Karpas-422 (cell line): ENCODE data around the gene RIT2. TPM values are rescaled to one million over a fixed set of nuclear protein-coding genes. Genes with fewer than 3 reads are reported as not detected.

ENCODE experiments used
- DNase-seq: peaks from one replicate; pipeline ENCODE4 v3.0.0-alpha.2; 2015
- H2AFZ ChIP-seq: fragments of 200-600 bp; sonication (generic); 2 replicates; pipeline ENCODE4 v1.6.1; 2014; ENCODE audit warnings: antibody characterized with exemption, low read length, mixed read lengths
- H3K27ac ChIP-seq: fragments of 200-600 bp; sonication (generic); 2 replicates; pipeline ENCODE4 v1.5.1; 2014; ENCODE audit warnings: mild to moderate bottlenecking, low read length, moderate library complexity
- H3K27me3 ChIP-seq: fragments of 200-600 bp; sonication (generic); 2 replicates; pipeline ENCODE4 v1.6.1; 2014; ENCODE audit warnings: low read length, mixed read lengths
- H3K36me3 ChIP-seq: fragments of 200-600 bp; sonication (generic); 2 replicates; pipeline ENCODE4 v1.6.1; 2014; ENCODE audit warnings: low read length, mixed read lengths; ENCODE audit not compliant: insufficient read depth
- H3K4me1 ChIP-seq: fragments of 200-600 bp; sonication (generic); 2 replicates; pipeline ENCODE4 v1.6.1; 2014; ENCODE audit warnings: mild to moderate bottlenecking, low read length, mixed read lengths
- H3K4me2 ChIP-seq: fragments of 200-600 bp; sonication (generic); 2 replicates; pipeline ENCODE4 v1.6.1; 2014; ENCODE audit warnings: low read length, low read depth, mild to moderate bottlenecking; ENCODE audit not compliant: poor library complexity, severe bottlenecking
- H3K4me3 ChIP-seq: fragments of 200-600 bp; sonication (generic); 2 replicates; pipeline ENCODE4 v1.5.1; 2014; ENCODE audit warnings: mild to moderate bottlenecking, antibody characterized with exemption, low read length, mixed read lengths
- H3K79me2 ChIP-seq: fragments of 200-600 bp; sonication (generic); 2 replicates; pipeline ENCODE4 v1.6.1; 2014; ENCODE audit warnings: mild to moderate bottlenecking, low read length, mixed read lengths
- H3K9ac ChIP-seq: fragments of 200-600 bp; sonication (generic); 2 replicates; pipeline ENCODE4 v1.6.0; 2014; ENCODE audit warnings: low read length
- H3K9me2 ChIP-seq: fragments of 200-600 bp; sonication (generic), shearing (Covaris generic); replicated peaks from 2 replicates; pipeline ENCODE4 v1.6.0; 2014; ENCODE audit warnings: mild to moderate bottlenecking, low read length, moderate library complexity; ENCODE audit not compliant: insufficient read depth
- H3K9me3 ChIP-seq: fragments of 300-700, 200-600 bp; sonication (generic); 2 replicates; pipeline ENCODE4 v1.6.1; 2014; ENCODE audit warnings: low read length, mixed read lengths
- H4K20me1 ChIP-seq: fragments of 200-600 bp; sonication (generic); 2 replicates; pipeline ENCODE4 v1.6.1; 2014; ENCODE audit warnings: mild to moderate bottlenecking, antibody characterized with exemption, low read length, low read depth; ENCODE audit not compliant: insufficient read depth
- total RNA-seq: library from RNA; depleted of rRNA; stranded (reverse); fragments of >200 nt; shearing (Covaris generic); gene quantifications from 2 replicates; pipeline ENCODE4 v1.2.3, GENCODE V29; 2014; ENCODE audit warnings: low replicate concordance

RIT2 gene
- total RNA-seq, 1 experiment from 2014 or later: not detected

GRCh38 chr18:42996824-42997223 lies 118.7 kb downstream of the RIT2 start:
- Histone ChIP-seq H3K27ac (no peak overlapping the region), H3K9ac (no peak overlapping the region), H3K36me3 (no peaks in the 10 kb centered on the region), H3K79me2 (no peaks in the 10 kb centered on the region), H3K9me2 (no peaks in the 10 kb centered on the region), H3K9me3 (peaks cover 14% of the 10 kb centered on the region), H3K4me2 (no peak overlapping the region), H2AFZ (no peak overlapping the region), H3K4me1 (no peaks in the 10 kb centered on the region), H3K27me3 (no peaks in the 10 kb centered on the region), H4K20me1 (no peaks in the 10 kb centered on the region), H3K4me3 (no peak overlapping the region)
- no peak for DNase-seq

GRCh38 chr18:42980426-42980825 lies 135.1 kb downstream of the RIT2 start:
- Histone ChIP-seq H3K9me2 (no peaks in the 10 kb centered on the region), H4K20me1 (no peaks in the 10 kb centered on the region), H3K79me2 (no peaks in the 10 kb centered on the region), H3K27ac (no peak overlapping the region), H3K27me3 (no peaks in the 10 kb centered on the region), H3K9me3 (peaks cover 30% of the 10 kb centered on the region), H2AFZ (no peak overlapping the region), H3K4me1 (no peaks in the 10 kb centered on the region), H3K36me3 (no peaks in the 10 kb centered on the region), H3K4me2 (no peak overlapping the region), H3K4me3 (no peak overlapping the region), H3K9ac (no peak overlapping the region)
- DNase-seq: no peak

- Histone ChIP-seq H3K9me3 (peaks cover 34% of the 10 kb centered on the region), H4K20me1 (no peaks in the 10 kb centered on the region), H3K79me2 (no peaks in the 10 kb centered on the region), H3K27me3 (no peaks in the 10 kb centered on the region), H2AFZ (no peak overlapping the region), H3K9ac (no peak overlapping the region), H3K27ac (no peak overlapping the region), H3K9me2 (no peaks in the 10 kb centered on the region), H3K4me1 (no peaks in the 10 kb centered on the region), H3K36me3 (no peaks in the 10 kb centered on the region), H3K4me3 (no peak overlapping the region), H3K4me2 (no peak overlapping the region)
- no peak for DNase-seq
Measured at GRCh38 chr18:42977982-42978637, 137.4 kb downstream of the RIT2 start.

- H3K4me1 ChIP-seq: no peaks in the 10 kb centered on the region
- no peaks in the 10 kb centered on the region for H4K20me1 ChIP-seq
- no peak overlapping the region for H3K9ac ChIP-seq
- peaks cover 34% of the 10 kb centered on the region for H3K9me3 ChIP-seq
- H2AFZ ChIP-seq: no peak overlapping the region
- no peak overlapping the region for H3K27ac ChIP-seq
- no peaks in the 10 kb centered on the region for H3K27me3 ChIP-seq
- H3K4me3 ChIP-seq: no peak overlapping the region
- H3K79me2 ChIP-seq: no peaks in the 10 kb centered on the region
- no peaks in the 10 kb centered on the region for H3K9me2 ChIP-seq
- no peaks in the 10 kb centered on the region for H3K36me3 ChIP-seq
- no peak overlapping the region for H3K4me2 ChIP-seq
- no peak for DNase-seq
Measured at GRCh38 chr18:42976869-42977590, 138.5 kb downstream of the RIT2 start.

- H3K9me2 ChIP-seq: no peaks in the 10 kb centered on the region
- DNase-seq: no peak
- H3K79me2 ChIP-seq: no peaks in the 10 kb centered on the region
- peaks cover 7% of the 10 kb centered on the region; the same call in 1 of the 2 replicates for H3K9me3 ChIP-seq
- H3K27me3 ChIP-seq: no peaks in the 10 kb centered on the region
- no peak overlapping the region for H3K4me3 ChIP-seq
- H3K9ac ChIP-seq: no peak overlapping the region
- H4K20me1 ChIP-seq: no peaks in the 10 kb centered on the region
- H3K4me2 ChIP-seq: no peak overlapping the region
- no peaks in the 10 kb centered on the region for H3K36me3 ChIP-seq
- H3K4me1 ChIP-seq: no peaks in the 10 kb centered on the region
- H3K27ac ChIP-seq: no peak overlapping the region
- no peak overlapping the region for H2AFZ ChIP-seq
Measured at GRCh38 chr18:42969366-42969765, 146.1 kb downstream of the RIT2 start.

GRCh38 chr18:42961298-42961697 lies 154.2 kb downstream of the RIT2 start:
- no peak overlapping the region for H3K4me3 ChIP-seq
- H3K4me2 ChIP-seq: no peak overlapping the region
- H4K20me1 ChIP-seq: no peaks in the 10 kb centered on the region
- no peaks in the 10 kb centered on the region for H3K9me2 ChIP-seq
- no peaks in the 10 kb centered on the region for H3K36me3 ChIP-seq
- no peaks in the 10 kb centered on the region for H3K27me3 ChIP-seq
- H3K79me2 ChIP-seq: no peaks in the 10 kb centered on the region
- no peak overlapping the region for H2AFZ ChIP-seq
- H3K9ac ChIP-seq: no peak overlapping the region
- no peak for DNase-seq
- no peaks in the 10 kb centered on the region for H3K4me1 ChIP-seq
- H3K9me3 ChIP-seq: 0 out of 2 replicates have a peak, but pooled peaks cover 6% of the 10 kb centered on the region
- H3K27ac ChIP-seq: no peak overlapping the region

GRCh38 chr18:42959528-42959927 lies 156.0 kb downstream of the RIT2 start:
- Histone ChIP-seq H3K4me1 (no peaks in the 10 kb centered on the region), H2AFZ (no peak overlapping the region), H3K27me3 (no peaks in the 10 kb centered on the region), H3K9ac (no peak overlapping the region), H3K27ac (no peak overlapping the region), H3K36me3 (no peaks in the 10 kb centered on the region), H3K9me2 (no peaks in the 10 kb centered on the region), H3K9me3 (0 out of 2 replicates have a peak, but pooled peaks cover 9% of the 10 kb centered on the region), H3K4me3 (no peak overlapping the region), H3K4me2 (no peak overlapping the region), H3K79me2 (no peaks in the 10 kb centered on the region), H4K20me1 (no peaks in the 10 kb centered on the region)
- no peak for DNase-seq

GRCh38 chr18:42958353-42958752 lies 157.1 kb downstream of the RIT2 start:
- no peaks in the 10 kb centered on the region for H3K36me3 ChIP-seq
- H3K4me3 ChIP-seq: no peak overlapping the region
- H3K4me1 ChIP-seq: no peaks in the 10 kb centered on the region
- no peaks in the 10 kb centered on the region for H3K79me2 ChIP-seq
- H3K9me2 ChIP-seq: no peaks in the 10 kb centered on the region
- H3K9ac ChIP-seq: no peak overlapping the region
- H3K27me3 ChIP-seq: no peaks in the 10 kb centered on the region
- H3K27ac ChIP-seq: no peak overlapping the region
- 0 out of 2 replicates have a peak, but pooled peaks cover 9% of the 10 kb centered on the region for H3K9me3 ChIP-seq
- no peak for DNase-seq
- no peak overlapping the region for H3K4me2 ChIP-seq
- no peak overlapping the region for H2AFZ ChIP-seq
- no peaks in the 10 kb centered on the region for H4K20me1 ChIP-seq
